Stomach (tissue), 9 donors: ENCODE measurements around the gene LRIF1. TPM values are rescaled to one million over a fixed set of nuclear protein-coding genes. Genes with fewer than 3 reads are reported as not detected.
"Not testable (repeated sequence)": the region's sequence is repeated elsewhere in the genome, so short reads cannot be mapped to it uniquely, and the experiment has no call there.

ENCODE experiments used
- DNase-seq, 2 donors: peaks; one replicate each; pipeline versions ENCODE4 v3.0.0 to v3.0.0-alpha.2; 2013 to 2019
- H3K27ac ChIP-seq, 5 donors: fragments of 200-600 bp in 4 of 5; sonication (generic) in 4 of 5; one replicate each; pipeline ENCODE4 v1.5.1; 2013 to 2019; ENCODE audit warnings: mild to moderate bottlenecking in 1 of 5, moderate library complexity in 1 of 5
- H3K27me3 ChIP-seq, 3 donors: fragments of 200-600 bp; sonication (generic); one replicate each; pipeline ENCODE4 v1.5.1; 2017 to 2019; ENCODE audit warnings: mixed run types in 1 of 3
- H3K36me3 ChIP-seq, 4 donors: fragments of 200-600 bp; sonication (generic); 1 replicate in 3 of 4; 2 replicates in 1 of 4; pipeline ENCODE4 v1.5.1; 2016 to 2019
- H3K4me1 ChIP-seq, 4 donors: fragments of 200-600 bp; sonication (generic); one replicate each; pipeline ENCODE4 v1.5.1; 2016 to 2019
- H3K4me3 ChIP-seq, 4 donors: fragments of 200-600 bp; sonication (generic) in 3 of 4; one replicate each; pipeline ENCODE4 v1.5.1; 2016 to 2019; ENCODE audit warnings: mild to moderate bottlenecking in 1 of 4
- H3K9me3 ChIP-seq, 4 donors: fragments of 200-600 bp; sonication (generic); one replicate each; pipeline ENCODE4 v1.5.1; 2016 to 2019
- EP300 ChIP-seq: sonication (generic); formaldehyde crosslinking; IDR thresholded peaks from one replicate; pipeline ENCODE4 v1.6.1; 2017; ENCODE audit warnings: antibody characterized with exemption
- POLR2A ChIP-seq, 4 donors: fragments of 450-650 bp; IDR thresholded peaks; one replicate each; pipeline ENCODE4 v1.6.1; 2016; ENCODE audit warnings: antibody characterized with exemption in 4 of 4, control low read depth in 2 of 4, mild to moderate bottlenecking in 1 of 4, moderate library complexity in 1 of 4
- POLR2AphosphoS5 ChIP-seq, 3 donors: sonication (generic); formaldehyde crosslinking; IDR thresholded peaks; one replicate each; pipeline ENCODE4 v1.6.1; 2016; ENCODE audit warnings: antibody characterized with exemption in 3 of 3
- WGBS, 5 donors: extraction: QIAGEN DNeasy Blood & Tissue Kit in 3 of 5; methylation state at CpG; one replicate each; pipeline versions ENCODE4 v1.1.5 to v1.1.7; 2013 to 2018; 5-methylcytosine and 5-hydroxymethylcytosine counted together
- intact Hi-C: fragments of 100-400 bp; cut with DNase I; formaldehyde crosslinking; loops from one replicate; pipeline ENCODE4 v1.15.1; 2023; ENCODE audit warnings: low total_unique reads
- polyA plus RNA-seq, 3 donors: library from polyadenylated mRNA; stranded (reverse); fragments of 200-250 nt; gene quantifications; one replicate each; pipeline ENCODE4 v1.2.3, GENCODE V29; 2013
- total RNA-seq, 5 donors: library from RNA; depleted of rRNA; stranded (reverse); fragments of >200 nt; gene quantifications; one replicate each; pipeline versions ENCODE4 v1.1.0 to v1.2.3, GENCODE V29; 2014 to 2016
- TF ChIP-seq, protein P1 (sequence below), 7 experiments: fragments of 450-650 bp in 4 of 7; fragments of 200-600 bp in 3 of 7; sonication (generic) in 3 of 7; IDR thresholded peaks; one replicate each; pipeline ENCODE4 v1.5.1; 2016 to 2019; ENCODE audit warnings: antibody characterized with exemption in 7 of 7, control low read depth in 2 of 7, mild to moderate bottlenecking in 1 of 7
- donor health status: healthy with polysubstance abuse.
- donor health status: Bipolar disorder and iron deficiency.
- donor health status: healthy.

Gene LRIF1
- total and polyA plus RNA-seq, 8 donors = 2.0 to 22.8 (median 5.7) TPM

DNA sequence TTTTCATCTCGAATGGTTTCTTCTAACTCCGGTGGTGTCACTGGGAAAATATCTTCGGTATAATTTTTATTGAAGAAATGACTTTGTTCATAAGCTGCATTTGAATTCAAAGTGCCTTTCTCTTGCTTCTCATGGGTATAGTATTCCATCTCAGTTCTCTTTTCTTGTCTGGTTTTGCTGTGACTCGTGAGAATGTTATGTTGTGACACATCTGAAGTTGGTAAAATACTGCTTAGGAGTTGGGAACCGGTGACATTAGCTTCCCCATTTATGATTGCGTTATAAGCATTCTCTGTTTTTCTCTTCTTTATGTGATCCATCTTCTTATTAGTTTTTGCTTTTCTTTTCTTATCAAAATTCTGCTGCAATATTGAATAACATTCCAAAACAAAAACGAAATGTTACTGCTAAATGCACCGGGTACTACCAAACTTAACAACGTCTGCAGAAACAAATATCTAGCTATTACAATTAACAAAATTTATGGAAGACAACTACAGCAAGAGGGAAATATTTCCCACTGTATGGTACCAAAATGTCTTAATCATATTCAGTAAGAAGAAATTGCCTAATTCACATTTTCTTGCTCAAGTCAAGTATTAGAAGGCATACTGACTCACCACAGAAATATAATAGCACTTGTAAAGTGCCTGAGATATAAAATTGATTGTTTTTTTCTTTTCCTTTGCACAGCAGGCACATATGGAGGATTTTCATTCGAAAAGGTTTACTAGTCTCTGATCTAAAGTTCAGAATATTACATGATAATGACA lies 15.5 kb downstream of the LRIF1 start:
- WGBS, 5 donors = 94 to 97% (median 95%) methylated on average over 10 of the region's 10 CpGs
- intact Hi-C loops = no loop called here
- Histone ChIP-seq H3K4me1 (no peaks in the 10 kb centered on the region), H3K27ac (no peak overlapping the region), H3K4me3 (no peak overlapping the region), H3K27me3 (no peaks in the 10 kb centered on the region), H3K9me3 (peaks cover 0 to 19% (median 6%) of the 10 kb centered on the region in 4 donors), H3K36me3 (peaks cover 5 to 69% (median 53%) of the 10 kb centered on the region in 4 donors)
- DNase-seq = no peak
- TF ChIP-seq POLR2A (IDR thresholded peaks at IDR 0.05) = no peak
- no peak for TF ChIP-seq POLR2AphosphoS5 (IDR thresholded peaks at IDR 0.05)
- no peak for TF ChIP-seq EP300
- TF ChIP-seq, protein P1, sequence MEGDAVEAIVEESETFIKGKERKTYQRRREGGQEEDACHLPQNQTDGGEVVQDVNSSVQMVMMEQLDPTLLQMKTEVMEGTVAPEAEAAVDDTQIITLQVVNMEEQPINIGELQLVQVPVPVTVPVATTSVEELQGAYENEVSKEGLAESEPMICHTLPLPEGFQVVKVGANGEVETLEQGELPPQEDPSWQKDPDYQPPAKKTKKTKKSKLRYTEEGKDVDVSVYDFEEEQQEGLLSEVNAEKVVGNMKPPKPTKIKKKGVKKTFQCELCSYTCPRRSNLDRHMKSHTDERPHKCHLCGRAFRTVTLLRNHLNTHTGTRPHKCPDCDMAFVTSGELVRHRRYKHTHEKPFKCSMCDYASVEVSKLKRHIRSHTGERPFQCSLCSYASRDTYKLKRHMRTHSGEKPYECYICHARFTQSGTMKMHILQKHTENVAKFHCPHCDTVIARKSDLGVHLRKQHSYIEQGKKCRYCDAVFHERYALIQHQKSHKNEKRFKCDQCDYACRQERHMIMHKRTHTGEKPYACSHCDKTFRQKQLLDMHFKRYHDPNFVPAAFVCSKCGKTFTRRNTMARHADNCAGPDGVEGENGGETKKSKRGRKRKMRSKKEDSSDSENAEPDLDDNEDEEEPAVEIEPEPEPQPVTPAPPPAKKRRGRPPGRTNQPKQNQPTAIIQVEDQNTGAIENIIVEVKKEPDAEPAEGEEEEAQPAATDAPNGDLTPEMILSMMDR (IDR thresholded peaks at IDR 0.05) = no peak

DNA sequence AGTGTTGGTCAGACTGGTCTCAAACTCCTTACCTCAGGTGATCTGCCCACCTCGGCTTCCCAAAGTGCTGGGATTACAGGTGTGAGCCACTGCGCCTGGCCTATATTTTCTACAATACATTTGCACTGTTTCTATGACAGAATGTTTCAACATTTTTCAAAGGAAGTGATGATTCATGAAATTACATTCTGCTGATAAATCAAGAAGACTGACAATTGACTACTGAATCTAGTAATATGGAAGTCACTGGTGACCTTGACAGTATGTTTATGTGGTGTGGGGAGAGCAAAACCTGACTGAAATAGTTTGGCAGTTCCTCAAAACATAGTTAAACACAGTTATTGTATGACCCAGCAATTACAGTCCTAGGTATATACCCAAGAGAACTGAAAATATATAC lies 18.1 kb downstream of the LRIF1 start:
- Histone ChIP-seq H3K36me3 (peaks cover 0 to 48% (median 33%) of the 10 kb centered on the region in 4 donors), H3K9me3 (peaks cover 0 to 4% (median 2%) of the 10 kb centered on the region in 4 donors), H3K4me3 (no peak overlapping the region), H3K4me1 (no peaks in the 10 kb centered on the region), H3K27ac (no peak overlapping the region), H3K27me3 (no peaks in the 10 kb centered on the region)
- 97 to 100% (median 100%) methylated on average over 2 of the region's 2 CpGs for WGBS, 5 donors
- intact Hi-C loops = no loop called here
- no peak for TF ChIP-seq POLR2AphosphoS5 (IDR thresholded peaks at IDR 0.05)
- TF ChIP-seq POLR2A (IDR thresholded peaks at IDR 0.05) = no peak
- TF ChIP-seq, protein P1 (IDR thresholded peaks at IDR 0.05) = no peak
- no peak for TF ChIP-seq EP300
- no peak for DNase-seq

DNA sequence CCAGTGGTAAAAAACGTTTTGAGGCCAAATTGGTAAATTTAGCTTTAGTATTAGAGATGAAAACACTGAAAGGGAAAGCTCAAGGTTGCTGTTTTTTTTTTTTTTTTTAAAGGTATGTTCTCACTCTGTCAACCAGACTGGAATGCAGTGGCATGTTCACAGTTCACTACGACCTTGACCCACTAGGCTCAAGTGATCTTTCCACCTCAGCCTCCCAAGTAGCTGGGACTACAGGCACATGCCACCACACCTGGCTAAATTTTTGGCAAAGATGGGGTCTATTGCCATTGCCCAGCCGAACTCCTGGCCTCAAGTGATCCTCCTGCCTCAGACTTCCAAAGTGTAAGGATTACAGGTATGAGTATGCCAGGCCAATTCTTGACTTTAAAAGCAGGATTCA lies 18.9 kb downstream of the LRIF1 start:
- no peak for DNase-seq
- intact Hi-C loops = no loop called here
- H3K27me3 ChIP-seq = no peaks in the 10 kb centered on the region
- no peaks in the 10 kb centered on the region for H3K4me1 ChIP-seq
- no peak for TF ChIP-seq POLR2AphosphoS5 (IDR thresholded peaks at IDR 0.05)
- TF ChIP-seq POLR2A (IDR thresholded peaks at IDR 0.05) = no peak
- TF ChIP-seq, protein P1 (IDR thresholded peaks at IDR 0.05) = no peak
- no peak for TF ChIP-seq EP300
- 55 to 66% (median 65%) methylated on average over 3 of the region's 3 CpGs for WGBS, 5 donors
- no peak overlapping the region for H3K4me3 ChIP-seq
- peaks cover 0 to 40% (median 28%) of the 10 kb centered on the region in 4 donors for H3K36me3 ChIP-seq
- peaks cover 0 to 10% (median 2%) of the 10 kb centered on the region in 4 donors for H3K9me3 ChIP-seq
- no peak overlapping the region for H3K27ac ChIP-seq

DNA sequence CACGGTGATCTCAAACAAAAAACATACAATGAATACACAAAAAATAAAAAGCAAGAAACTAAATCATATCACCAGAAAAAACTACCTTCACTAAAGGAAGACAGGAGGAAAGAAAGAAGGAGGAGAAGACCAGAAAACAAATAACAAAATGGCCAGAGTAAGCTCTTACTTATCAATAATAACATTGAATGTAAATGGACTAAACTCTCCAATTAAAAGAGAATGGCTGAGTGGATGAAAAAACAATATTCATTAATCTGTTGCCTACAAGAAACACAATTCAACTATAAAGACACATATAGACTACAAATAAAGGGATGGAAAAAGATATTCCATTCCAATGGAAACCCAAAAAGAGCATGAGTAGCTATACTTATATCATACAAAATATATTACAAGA lies 27.2 kb downstream of the LRIF1 start:
- WGBS, 5 donors = 75 to 89% (median 81%) methylated on average over 1 of the region's 1 CpG
- no peak for TF ChIP-seq EP300
- no peak for TF ChIP-seq POLR2A (IDR thresholded peaks at IDR 0.05)
- TF ChIP-seq, protein P1 (IDR thresholded peaks at IDR 0.05) = no peak
- no peak for TF ChIP-seq POLR2AphosphoS5 (IDR thresholded peaks at IDR 0.05)
- Histone ChIP-seq H3K9me3 (peaks cover 4 to 48% (median 24%) of the 10 kb centered on the region in 4 donors), H3K36me3 (no peaks in the 10 kb centered on the region), H3K27ac (no peak overlapping the region), H3K4me3 (no peak overlapping the region), H3K4me1 (no peaks in the 10 kb centered on the region), H3K27me3 (no peaks in the 10 kb centered on the region)
- DNase-seq = no peak
- intact Hi-C loops = no loop called here

DNA sequence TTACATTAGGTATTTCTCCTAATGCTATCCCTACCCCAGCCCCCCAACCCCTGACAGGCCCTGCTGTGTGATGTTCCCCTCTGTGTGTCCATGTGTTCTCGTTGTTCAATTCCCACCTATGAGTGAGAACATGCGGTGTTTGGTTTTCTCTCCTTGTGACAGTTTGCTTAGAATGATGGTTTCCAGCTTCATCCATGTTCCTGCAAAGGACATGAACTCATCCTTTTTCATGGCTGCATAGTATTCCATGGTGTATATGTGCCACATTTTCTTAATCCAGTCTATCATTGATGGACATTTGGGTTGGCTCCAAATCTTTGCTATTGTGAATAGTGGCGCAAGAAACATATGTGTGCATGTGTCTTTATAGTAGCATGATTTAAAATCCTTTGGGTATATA lies 32.6 kb downstream of the LRIF1 start:
- WGBS, 5 donors = 82 to 93% (median 92%) methylated on average over 3 of the region's 3 CpGs
- H3K27ac ChIP-seq, H3K36me3 ChIP-seq, H3K4me3 ChIP-seq, H3K4me1 ChIP-seq, DNase-seq, intact Hi-C loops, H3K27me3 ChIP-seq: not testable (repeated sequence)
- H3K9me3 ChIP-seq = peaks cover 0 to 51% (median 21%) of the 10 kb centered on the region in 4 donors
